GM18520 (cell line): ENCODE results near the gene FUCA2.
"Not testable (repeated sequence)": the region's sequence is repeated elsewhere in the genome, so short reads cannot be mapped to it uniquely, and the experiment has no call there.

Experiments
- ATAC-seq: cut with Tn5 transposase; IDR thresholded peaks from one replicate; pipeline ENCODE4 v1.9.1; 2021; ENCODE audit not compliant: unreplicated experiment

The FUCA2 gene

DNA sequence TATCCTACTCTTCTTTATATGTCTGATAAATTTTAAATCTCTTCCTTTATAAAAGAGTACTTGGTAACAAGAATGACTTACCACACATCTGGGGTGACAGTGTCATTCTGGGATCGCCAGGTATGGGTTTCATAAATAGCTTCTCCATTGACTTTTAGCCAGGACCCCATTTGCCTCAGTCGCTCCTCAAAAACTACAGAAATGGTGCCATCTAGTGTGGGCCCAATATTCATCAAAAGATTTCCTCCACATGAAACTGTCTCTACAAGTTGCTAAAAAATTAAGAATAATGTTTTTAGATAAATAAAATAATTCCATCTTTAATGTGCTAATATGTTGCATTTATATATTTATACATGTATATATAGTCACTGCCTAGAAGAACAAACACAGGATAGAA, 9.7 kb downstream of the FUCA2 start:
- ATAC-seq: no peak

DNA sequence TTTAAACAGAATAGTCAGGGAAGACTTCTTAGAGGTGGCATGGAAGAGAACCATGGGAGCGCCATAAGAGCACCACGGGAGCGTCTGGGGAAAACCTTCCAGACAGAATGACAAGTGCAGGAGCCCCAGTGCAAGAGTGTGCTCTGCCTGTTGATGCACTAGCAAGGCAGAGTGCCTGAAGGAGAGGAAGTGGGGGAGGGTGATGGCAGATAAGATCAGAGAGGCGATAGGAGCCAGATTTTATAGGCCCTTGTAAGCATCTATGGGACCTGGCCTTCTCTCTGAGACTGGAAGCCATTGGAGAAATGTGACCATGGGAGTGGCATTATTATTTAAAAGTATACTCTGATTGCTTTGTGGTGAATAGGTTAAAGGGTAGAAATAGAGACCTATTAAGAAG, 13.1 kb downstream of the FUCA2 start:
- ATAC-seq: no peak

GRCh38 chr6:143496974-143497373, 14.5 kb downstream of the FUCA2 start:
- no peak for ATAC-seq

GRCh38 chr6:143490775-143491174, 20.7 kb downstream of the FUCA2 start:
- no peak for ATAC-seq

DNA sequence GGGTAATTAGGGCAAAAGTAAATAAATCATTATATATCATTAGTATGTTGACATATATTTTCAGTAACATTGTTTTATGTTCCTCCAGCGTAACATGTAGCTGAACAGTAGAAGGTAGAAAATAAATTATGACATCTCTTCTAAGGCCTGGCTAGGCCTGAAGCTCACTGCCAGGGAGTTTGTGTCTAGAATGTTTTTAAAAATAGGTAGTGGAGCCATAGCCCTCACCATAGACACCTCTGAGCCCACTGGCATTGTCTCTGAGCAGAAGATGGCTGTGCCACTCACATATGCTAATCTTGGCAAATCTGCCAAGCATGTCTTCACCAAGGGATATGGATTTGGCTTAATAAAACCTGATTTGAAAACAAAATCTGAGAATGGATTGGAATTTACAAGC, 21.3 kb downstream of the FUCA2 start:
- no peak for ATAC-seq

DNA sequence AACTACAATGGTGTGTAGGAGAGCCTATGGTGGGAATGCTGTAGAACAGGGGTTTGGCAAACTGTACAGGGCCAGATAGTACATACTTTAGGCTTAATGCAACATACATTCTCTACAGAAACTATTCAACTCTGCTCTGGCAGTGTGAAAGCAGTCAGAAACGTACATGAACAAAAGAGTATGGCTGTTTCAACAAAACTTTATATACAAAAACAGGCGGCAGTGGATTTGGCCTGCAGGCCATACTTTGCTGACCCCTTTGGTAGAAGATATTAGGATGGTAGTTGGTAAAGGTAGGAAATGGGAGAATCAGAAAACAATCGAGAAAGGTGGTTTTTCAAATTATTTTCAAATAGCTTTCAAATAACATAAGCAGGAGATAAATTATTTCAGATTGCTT, 24.8 kb downstream of the FUCA2 start:
- no peak for ATAC-seq

- no peak for ATAC-seq
Observed at GRCh38 chr6:143485967-143486366, 25.6 kb downstream of the FUCA2 start.

- no peak for ATAC-seq
Observed at GRCh38 chr6:143482593-143482992, 28.9 kb downstream of the FUCA2 start.

DNA sequence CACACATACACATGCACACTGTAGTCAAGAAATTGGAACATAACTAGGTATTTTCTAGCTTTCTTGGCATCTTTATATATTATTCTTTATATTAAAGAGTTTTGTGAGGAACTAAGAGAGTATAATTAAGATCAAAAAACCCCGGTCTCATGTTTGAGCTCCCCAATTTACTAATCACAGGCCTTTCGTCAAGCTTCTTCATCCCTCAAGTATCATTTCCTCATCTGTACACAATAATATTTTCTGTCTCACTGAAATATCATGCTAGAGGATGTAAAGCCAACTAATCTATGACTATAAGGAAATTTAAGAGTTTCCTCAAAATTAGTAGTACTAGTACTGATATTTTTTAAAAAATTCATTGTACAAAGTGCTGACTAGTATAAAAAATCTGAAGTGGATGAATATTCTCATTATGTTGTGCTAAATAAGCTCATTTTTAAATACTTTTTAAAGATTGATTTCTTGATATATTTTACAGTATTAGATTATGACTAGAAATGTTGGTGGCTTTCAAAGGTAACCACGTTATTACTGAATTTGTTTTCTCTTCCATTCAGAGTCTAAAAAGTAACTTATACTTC, 32.9 kb downstream of the FUCA2 start:
- no peak for ATAC-seq

- ATAC-seq: no peak
Observed at GRCh38 chr6:143476545-143476944, 35.0 kb downstream of the FUCA2 start.

DNA sequence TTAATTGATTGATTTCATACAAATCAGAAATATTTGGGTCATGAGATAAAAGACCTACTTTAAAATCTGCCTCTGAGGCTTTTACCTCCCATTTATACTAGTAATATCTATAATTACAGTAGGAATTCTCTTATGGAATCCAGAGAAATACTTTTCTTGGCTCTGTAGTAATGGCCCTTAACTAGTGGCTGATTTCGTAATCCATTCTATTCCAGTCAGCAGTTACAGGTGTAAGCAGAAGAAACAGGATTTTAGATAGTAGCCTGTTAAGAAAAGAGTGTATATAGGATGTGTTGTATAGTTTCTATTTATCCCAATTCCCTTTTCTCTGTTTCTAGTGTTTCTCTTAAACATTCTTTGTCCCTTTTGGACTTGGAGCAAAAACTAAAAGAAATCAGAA, 39.7 kb downstream of the FUCA2 start:
- ATAC-seq: no peak

GRCh38 chr6:143468823-143469222, 42.7 kb downstream of the FUCA2 start:
- not testable (repeated sequence) for ATAC-seq

- no peak for ATAC-seq
Observed at GRCh38 chr6:143468026-143468425, 43.5 kb downstream of the FUCA2 start.

GRCh38 chr6:143465546-143465945, 46.0 kb downstream of the FUCA2 start:
- ATAC-seq: no peak

DNA sequence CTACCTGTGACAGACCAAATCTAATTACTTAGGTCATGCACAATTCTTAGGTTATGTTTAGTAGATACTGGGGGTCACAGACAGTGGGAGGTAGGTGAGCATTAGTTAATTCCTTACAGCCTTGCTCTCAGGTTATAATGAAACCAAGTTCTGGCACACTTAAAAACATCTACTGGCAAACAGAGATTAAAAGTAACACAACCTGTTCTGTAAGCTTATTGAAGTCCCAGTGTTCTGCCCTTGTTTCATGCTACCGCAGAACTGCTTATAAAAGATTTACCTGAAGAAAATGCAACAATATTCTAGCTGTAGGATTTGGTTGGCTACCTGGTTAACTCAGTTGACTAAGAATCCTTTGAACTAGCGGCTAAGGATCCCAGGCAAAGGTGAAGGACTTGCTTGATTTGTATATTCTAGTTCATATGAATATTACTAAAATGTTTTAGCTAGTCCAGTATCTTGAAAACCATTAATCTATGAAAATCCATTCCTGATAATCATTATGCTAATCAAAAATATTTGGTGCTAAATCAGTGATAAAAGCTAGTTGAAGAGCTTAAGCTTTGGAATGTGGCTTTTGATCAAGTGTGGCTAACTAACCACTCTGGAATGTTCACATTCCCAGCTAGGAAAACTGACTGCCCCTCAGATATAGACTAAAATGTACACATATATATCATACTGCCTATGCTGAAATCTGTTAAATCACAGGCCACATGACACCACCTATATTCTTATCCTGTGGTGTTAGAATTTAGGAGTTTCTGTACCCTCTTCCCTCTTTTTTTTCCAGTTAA, 53.8 kb downstream of the FUCA2 start:
- ATAC-seq: no peak

GRCh38 chr6:143451531-143451930, 60.0 kb downstream of the FUCA2 start:
- ATAC-seq: no peak

DNA sequence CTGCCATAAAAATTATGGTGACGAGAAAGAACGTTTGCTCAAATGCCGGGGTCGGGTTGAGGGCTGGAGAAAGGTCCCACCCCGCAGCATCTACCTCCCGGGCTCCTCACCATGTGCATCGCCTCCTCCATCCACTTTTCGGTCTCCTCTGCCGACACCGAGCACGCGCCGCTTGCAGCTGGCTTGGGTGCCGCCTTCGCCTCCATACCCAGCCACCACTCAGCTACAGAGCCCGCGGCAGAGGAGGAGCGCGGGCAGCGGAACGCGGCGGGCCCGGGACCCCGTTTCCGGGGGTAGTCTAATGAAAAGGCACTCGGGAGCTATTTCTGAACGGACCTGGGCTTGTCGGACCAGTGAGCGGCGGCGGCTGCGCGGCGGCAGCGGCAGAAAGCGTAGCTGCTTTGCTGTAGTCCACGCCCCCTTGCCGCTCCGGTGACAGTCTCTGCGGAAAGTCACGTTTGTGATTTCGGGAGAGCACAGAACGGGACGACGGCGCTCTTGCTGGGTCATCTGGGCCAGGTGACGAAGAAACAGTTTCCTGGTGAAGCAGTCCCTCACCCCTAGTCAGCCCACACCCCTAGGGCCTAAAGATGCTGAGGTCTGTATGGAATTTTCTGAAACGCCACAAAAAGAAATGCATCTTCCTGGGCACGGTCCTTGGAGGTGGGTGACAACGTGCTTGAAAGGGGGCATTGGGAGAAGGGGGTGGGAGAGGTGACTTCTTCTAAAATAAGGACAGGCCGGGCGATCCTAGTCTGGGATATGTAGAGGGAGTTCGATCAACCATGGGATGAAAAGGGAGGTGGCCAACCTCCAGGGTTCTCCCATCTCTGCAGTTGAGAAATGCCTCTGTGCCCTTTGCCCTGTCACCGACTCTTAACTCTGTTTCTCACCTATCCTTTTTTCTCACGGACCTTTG, 60.8 kb downstream of the FUCA2 start, which contains the start of the genes ADAT2 and PEX3:
Gene ADAT2 (minus strand): TSS at position 243 of the 919 bp plus-strand sequence. CDS start 37 bp downstream, at position 206.
Gene PEX3 (plus strand): TSS at position 353 of the 919 bp plus-strand sequence. CDS start 238 bp downstream, at position 591.
- peak; percentile 97 for ATAC-seq

DNA sequence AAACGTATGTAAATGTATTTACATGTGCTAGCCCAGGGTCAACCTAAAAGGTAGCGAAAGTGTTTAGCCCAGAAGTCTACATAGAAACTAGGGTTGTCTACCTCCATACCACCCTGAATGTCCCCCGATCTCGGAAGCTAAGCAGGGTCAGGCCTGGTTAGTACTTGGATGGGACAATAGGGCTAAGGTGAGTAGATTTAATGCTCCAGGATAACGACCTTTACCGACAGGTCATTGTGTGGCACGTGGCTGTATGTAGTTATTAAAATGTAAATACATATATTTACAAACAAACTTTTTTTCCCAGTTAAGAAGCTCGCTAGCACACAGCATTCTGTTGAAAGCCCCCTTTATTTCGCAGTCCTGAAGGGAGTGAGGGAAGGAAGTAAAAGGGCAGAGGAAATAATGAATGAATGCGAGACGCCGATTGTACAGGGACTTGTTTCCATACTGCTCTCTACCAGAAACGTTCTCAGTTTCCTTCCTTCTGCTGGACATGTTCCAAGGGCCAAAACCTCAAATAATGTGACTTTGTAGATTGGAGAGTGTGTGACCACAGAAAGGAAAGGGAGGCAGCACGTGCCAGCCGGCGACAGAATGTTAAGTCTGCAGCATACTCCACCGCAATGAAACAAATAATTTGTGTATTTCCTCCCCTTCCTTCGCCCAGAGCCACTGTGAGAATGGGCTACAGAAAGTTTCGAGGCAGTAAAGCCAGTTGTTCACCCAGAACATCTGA, 61.6 kb downstream of the FUCA2 start:
- ATAC-seq: no peak

DNA sequence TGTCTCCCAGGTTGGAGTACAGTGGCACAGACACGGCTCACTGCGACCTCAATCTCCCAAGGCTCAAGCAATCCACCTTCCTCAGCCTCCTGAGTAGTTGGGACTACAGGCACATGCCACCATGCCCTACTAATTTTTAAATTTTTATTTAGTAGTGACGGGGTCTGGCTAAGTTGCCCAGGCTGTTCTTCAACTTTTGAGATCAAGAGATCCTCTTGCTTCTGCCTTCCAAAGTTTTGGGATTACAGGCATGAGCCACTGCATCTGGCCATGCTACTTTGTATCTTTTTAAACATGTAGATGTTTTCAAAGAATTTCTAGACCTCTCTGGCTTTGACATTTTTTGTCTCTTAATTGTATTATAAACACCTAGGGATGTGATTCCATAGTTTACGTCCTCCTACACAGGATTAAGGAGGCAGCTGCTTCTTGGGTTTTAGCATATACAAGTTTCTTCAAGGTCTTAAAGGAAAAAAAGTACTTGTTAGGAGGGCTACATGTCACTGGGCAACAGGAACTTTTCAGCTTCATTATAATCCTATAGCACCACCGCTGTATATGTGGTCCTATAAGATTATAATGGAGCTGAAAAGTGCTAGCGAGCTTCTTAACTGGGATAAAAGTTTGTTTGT, 62.3 kb downstream of the FUCA2 start:
- ATAC-seq: no peak

DNA sequence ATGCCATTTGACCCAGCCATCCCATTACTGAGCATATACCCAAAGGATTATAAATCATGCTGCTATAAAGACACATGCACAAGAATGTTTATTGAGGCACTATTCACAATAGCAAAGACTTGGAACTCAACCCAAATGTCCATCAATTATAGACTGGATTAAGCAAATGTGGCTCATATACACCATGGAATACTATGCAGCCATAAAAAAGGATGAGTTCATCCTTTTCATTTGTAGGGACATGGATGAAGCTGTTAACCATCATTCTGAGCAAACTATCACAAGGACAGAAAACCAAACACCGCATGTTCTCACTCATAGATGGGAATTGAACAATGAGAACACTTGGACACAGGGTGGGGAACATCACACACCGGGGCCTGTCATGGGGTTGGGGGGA, 63.7 kb downstream of the FUCA2 start:
- not testable (repeated sequence) for ATAC-seq
